Small intestine (tissue), 7 donors: ENCODE data around the gene STYXL1. TPM values are rescaled to one million over a fixed set of nuclear protein-coding genes. Genes with fewer than 3 reads are reported as not detected.
A peak's percentile ranks its signal among the peaks of the same experiment; 100 is the strongest.

Source experiments
- DNase-seq, 2 donors: peaks; one replicate each; pipeline versions ENCODE4 v3.0.0 to v3.0.0-alpha.2; 2013
- FAIRE-seq: peaks from 2 replicates; lab custom pipeline; 2012; peaks lifted over from hg19 to GRCh38; lab: Jason Lieb, UNC
- H3K27ac ChIP-seq, 3 donors: one replicate each; pipeline ENCODE4 v1.5.1; 2013; ENCODE audit warnings: low read length in 2 of 3, mild to moderate bottlenecking in 2 of 3, control low read depth in 1 of 3, inconsistent platforms in 1 of 3, low read depth in 1 of 3, moderate library complexity in 1 of 3
- H3K27me3 ChIP-seq, 3 donors: one replicate each; pipeline ENCODE4 v1.6.1; 2013; ENCODE audit warnings: low read length in 3 of 3, inconsistent platforms in 1 of 3; ENCODE audit not compliant: control insufficient read depth in 3 of 3, insufficient read depth in 3 of 3
- H3K36me3 ChIP-seq, 3 donors: one replicate each; pipeline ENCODE4 v1.6.1; 2013; ENCODE audit warnings: low read length in 3 of 3, inconsistent platforms in 1 of 3, low read depth in 1 of 3, mild to moderate bottlenecking in 1 of 3, moderate library complexity in 1 of 3; ENCODE audit not compliant: control insufficient read depth in 3 of 3, insufficient read depth in 2 of 3
- H3K4me1 ChIP-seq, 3 donors: one replicate each; pipeline ENCODE4 v1.6.1; 2013; ENCODE audit warnings: low read length in 2 of 3, inconsistent platforms in 1 of 3, low read depth in 1 of 3, mild to moderate bottlenecking in 1 of 3, moderate library complexity in 1 of 3; ENCODE audit not compliant: control insufficient read depth in 3 of 3, insufficient read depth in 2 of 3
- H3K4me3 ChIP-seq, 3 donors: one replicate each; pipeline ENCODE4 v1.5.1; 2013; ENCODE audit warnings: low read length in 3 of 3, control low read depth in 1 of 3, inconsistent platforms in 1 of 3, low read depth in 1 of 3, mild to moderate bottlenecking in 1 of 3, moderate library complexity in 1 of 3
- H3K9me3 ChIP-seq, 2 donors: one replicate each; pipeline ENCODE4 v1.6.1; 2013; ENCODE audit warnings: low read depth in 1 of 2, low read length in 1 of 2; ENCODE audit not compliant: control insufficient read depth in 2 of 2, insufficient read depth in 1 of 2
- whole genome bisulfite sequencing, 3 donors: extraction: QIAGEN DNeasy Blood & Tissue Kit; methylation state at CpG; one replicate each; pipeline ENCODE4 v1.1.7; 2013; 5-methylcytosine and 5-hydroxymethylcytosine counted together
- polyA plus RNA-seq, 4 donors: library from polyadenylated mRNA; stranded (reverse) in 3 of 4; unstranded in 1 of 4; fragments of 200-250 nt in 3 of 4; fragments of 120-200 nt in 1 of 4; gene quantifications; one replicate each; pipeline versions ENCODE4 v1.2.1 to v1.2.3, GENCODE V29; 2013
- donor health status: healthy with polysubstance abuse.
- donor health status: control.
- donor health status: control.
- donor health status: Bipolar disorder and iron deficiency.
- donor health status: healthy.

STYXL1 gene
- polyA plus RNA-seq, 4 donors: 25.9 to 62.3 (median 39.9) TPM

- H3K9me3 ChIP-seq: no peaks in the 10 kb centered on the region
- peaks cover 3 to 66% (median 7%) of the 10 kb centered on the region in 3 donors for H3K36me3 ChIP-seq
- no peaks in the 10 kb centered on the region for H3K4me1 ChIP-seq
- H3K27ac ChIP-seq: no peak overlapping the region
- H3K4me3 ChIP-seq: no peak overlapping the region
- FAIRE-seq (no peak), DNase-seq (no peak)
- no peaks in the 10 kb centered on the region for H3K27me3 ChIP-seq
- 95 to 99% (median 96%) methylated on average over 11 of the region's 11 CpGs for WGBS, 3 donors
Observed at GRCh38 chr7:76000566-76000965, 47.2 kb downstream of the STYXL1 start.

GRCh38 chr7:75998038-75998437 lies 49.8 kb downstream of the STYXL1 start:
- WGBS, 3 donors: 97 to 100% (median 100%) methylated on average over 1 of the region's 1 CpG
- Histone ChIP-seq H3K4me3 (no peak overlapping the region), H3K9me3 (no peaks in the 10 kb centered on the region), H3K27me3 (no peaks in the 10 kb centered on the region), H3K4me1 (peaks cover 0 to 10% (median 5%) of the 10 kb centered on the region in 3 donors), H3K36me3 (peaks cover 3 to 55% (median 7%) of the 10 kb centered on the region in 3 donors), H3K27ac (no peak overlapping the region)
- FAIRE-seq (no peak), DNase-seq (no peak)

GRCh38 chr7:75996476-75996875 lies 51.3 kb downstream of the STYXL1 start:
- no peak for DNase-seq
- no peaks in the 10 kb centered on the region for H3K27me3 ChIP-seq
- no peak for FAIRE-seq
- H3K36me3 ChIP-seq: peaks cover 0 to 51% (median 7%) of the 10 kb centered on the region in 3 donors
- H3K4me1 ChIP-seq: peaks cover 3 to 11% (median 6%) of the 10 kb centered on the region in 3 donors
- H3K4me3 ChIP-seq: no peak overlapping the region
- no peaks in the 10 kb centered on the region for H3K9me3 ChIP-seq
- WGBS, 3 donors: 85 to 88% (median 87%) methylated on average over 4 of the region's 4 CpGs
- no peak overlapping the region for H3K27ac ChIP-seq

GRCh38 chr7:75995996-75996395 lies 51.8 kb downstream of the STYXL1 start:
- FAIRE-seq (no peak), DNase-seq (no peak)
- peaks cover 0 to 49% (median 7%) of the 10 kb centered on the region in 3 donors for H3K36me3 ChIP-seq
- H3K4me3 ChIP-seq: no peak overlapping the region
- H3K9me3 ChIP-seq: no peaks in the 10 kb centered on the region
- WGBS, 3 donors: 95 to 100% (median 97%) methylated on average over 5 of the region's 5 CpGs
- H3K27ac ChIP-seq: no peak overlapping the region
- no peaks in the 10 kb centered on the region for H3K27me3 ChIP-seq
- peaks cover 4 to 11% (median 6%) of the 10 kb centered on the region in 3 donors for H3K4me1 ChIP-seq

DNA sequence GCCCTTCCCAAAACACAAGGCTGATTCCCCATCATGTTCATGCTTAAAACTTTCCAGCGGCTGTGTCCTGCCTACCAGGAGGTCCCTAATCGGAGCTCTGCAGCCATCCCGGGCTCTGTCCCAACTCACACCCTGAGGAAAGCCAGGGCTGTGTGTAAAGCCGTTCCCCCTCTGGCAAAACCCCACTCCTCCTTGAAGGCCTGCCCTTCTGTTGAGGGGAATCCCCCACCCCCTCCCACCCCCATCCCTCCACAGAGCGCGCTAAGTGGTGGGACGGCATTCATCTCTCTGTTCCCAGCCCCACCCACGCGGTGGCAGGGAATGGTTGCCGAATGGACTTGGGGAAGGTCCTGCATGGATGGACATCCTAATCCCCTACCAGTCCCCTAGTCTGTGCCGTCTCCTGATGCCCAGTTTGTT lies 52.7 kb downstream of the STYXL1 start:
- Histone ChIP-seq H3K27ac (peak overlapping the region; percentile 28 to 66 (median 38)), H3K4me1 (peaks cover 4 to 11% (median 6%) of the 10 kb centered on the region in 3 donors), H3K36me3 (peaks cover 0 to 44% (median 2%) of the 10 kb centered on the region in 3 donors), H3K27me3 (no peaks in the 10 kb centered on the region), H3K4me3 (peak overlapping the region; percentile 50 to 62 (median 61)), H3K9me3 (no peaks in the 10 kb centered on the region)
- DNase-seq (no peak), FAIRE-seq (no peak)
- 49 to 78% (median 72%) methylated on average over 11 of the region's 11 CpGs for whole genome bisulfite sequencing, 3 donors

DNA sequence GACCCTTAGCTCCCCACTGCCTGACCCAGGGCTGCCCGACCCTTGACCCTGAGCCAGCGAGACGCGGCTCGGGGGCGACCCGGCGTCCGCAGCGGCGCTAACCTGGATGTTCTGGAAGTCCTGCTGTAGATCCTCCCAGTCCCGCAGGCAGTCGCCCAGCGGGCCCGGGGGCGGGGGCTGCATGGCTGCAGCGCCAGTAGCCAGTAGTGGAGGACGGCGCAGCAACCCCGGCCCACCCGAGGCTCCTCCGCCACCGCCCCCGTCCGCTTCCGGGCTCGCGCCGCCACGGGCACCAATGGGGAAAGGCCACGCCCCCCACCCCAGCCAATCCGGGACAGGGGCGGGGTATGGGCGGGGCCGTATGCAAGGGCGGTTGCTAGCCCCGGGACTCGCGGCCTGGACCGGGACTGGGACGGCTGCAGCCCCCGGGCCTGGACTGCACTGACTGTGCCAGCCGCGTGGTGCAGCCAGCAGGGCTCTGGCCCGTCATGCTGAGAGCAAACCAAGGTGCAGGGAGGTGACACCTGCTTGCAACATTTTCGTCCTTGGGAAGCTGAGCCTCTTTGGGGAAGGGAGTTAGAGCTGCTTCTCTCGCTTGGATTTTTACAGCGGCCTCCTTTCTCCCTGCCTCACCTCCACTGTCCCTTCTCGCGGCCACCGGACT lies 53.3 kb downstream of the STYXL1 start, which contains the start of gene TMEM120A:
Gene TMEM120A (minus strand): TSS at position 208 of the 664 bp plus-strand sequence. CDS start 25 bp downstream, at position 183.
- H3K4me3 ChIP-seq: peak within 1 kb of the TSS; percentile 61 to 96 (median 62)
- peak within 1 kb of the TSS; percentile 86 to 89 (median 89) for H3K27ac ChIP-seq
- DNase-seq (peak; percentile 95), FAIRE-seq (no peak)
- H3K36me3 ChIP-seq: peaks cover 0 to 42% (median 0%) of the 10 kb centered on the region in 3 donors
- WGBS, 3 donors: 1 to 2% (median 2%) methylated on average over 40 to 51 of the region's 51 CpGs
- no peaks in the 10 kb centered on the region for H3K9me3 ChIP-seq
- no peaks in the 10 kb centered on the region for H3K27me3 ChIP-seq
- peaks cover 4 to 11% (median 6%) of the 10 kb centered on the region in 3 donors for H3K4me1 ChIP-seq

GRCh38 chr7:75993689-75994387 lies 54.0 kb downstream of the STYXL1 start:
- WGBS, 3 donors: 0 to 4% (median 4%) methylated on average over 28 to 40 of the region's 40 CpGs
- Histone ChIP-seq H3K4me1 (peaks cover 4 to 11% (median 6%) of the 10 kb centered on the region in 3 donors), H3K27ac (peak overlapping the region; percentile 86 to 89 (median 89)), H3K4me3 (peak overlapping the region; percentile 61 to 96 (median 62)), H3K36me3 (peaks cover 0 to 41% (median 0%) of the 10 kb centered on the region in 3 donors), H3K27me3 (no peaks in the 10 kb centered on the region), H3K9me3 (no peaks in the 10 kb centered on the region)
- DNase-seq: peak; percentile 70 to 82
- FAIRE-seq: no peak

GRCh38 chr7:75992083-75992755 lies 55.6 kb downstream of the STYXL1 start:
- no peak overlapping the region for H3K4me3 ChIP-seq
- H3K9me3 ChIP-seq: no peaks in the 10 kb centered on the region
- DNase-seq (no peak), FAIRE-seq (no peak)
- H3K27me3 ChIP-seq: no peaks in the 10 kb centered on the region
- peaks cover 0 to 49% (median 3%) of the 10 kb centered on the region in 3 donors for H3K36me3 ChIP-seq
- H3K27ac ChIP-seq: peak overlapping the region in 1 of 3 donors; percentile 12
- peaks cover 4 to 11% (median 6%) of the 10 kb centered on the region in 3 donors for H3K4me1 ChIP-seq
- 88 to 97% (median 92%) methylated on average over 19 to 20 of the region's 20 CpGs for WGBS, 3 donors
